ENCODE results near the gene ZDHHC5.
A peak's percentile ranks its signal among the peaks of the same experiment; 100 is the strongest.

The ZDHHC5 gene

DNA sequence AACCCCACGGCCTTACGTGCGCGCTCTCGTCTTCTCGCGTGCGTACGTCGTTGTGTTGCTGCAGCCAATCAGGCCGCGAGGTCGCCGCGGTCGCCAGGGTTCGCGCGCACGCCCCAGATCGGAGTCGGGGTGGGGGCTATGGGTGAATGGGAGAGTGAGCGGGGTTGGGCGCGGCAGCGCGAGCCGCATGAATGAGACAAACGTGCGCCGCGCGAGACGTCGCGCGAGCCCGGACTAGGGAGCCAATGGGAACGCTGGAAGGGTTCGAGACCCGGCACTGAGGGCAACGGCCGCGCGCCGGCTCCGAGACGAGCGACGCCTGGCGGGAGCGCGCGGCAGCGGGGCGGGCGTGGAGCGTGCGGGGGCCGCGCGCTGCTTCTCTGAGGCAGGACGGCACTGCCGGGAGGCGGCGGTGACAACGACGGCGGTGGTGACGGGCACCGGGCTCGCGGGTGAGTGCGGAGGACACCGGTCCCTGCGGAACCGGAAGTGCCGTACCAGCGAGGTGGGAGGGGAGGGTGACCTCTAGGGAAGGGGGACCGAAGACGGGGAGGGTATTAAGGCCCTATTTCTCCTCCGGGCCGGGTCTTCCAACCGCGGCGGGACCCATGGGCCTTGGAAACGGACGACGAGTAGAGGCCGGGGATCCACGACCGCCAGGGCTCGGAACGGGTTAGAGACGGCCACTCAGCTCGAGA, at the start of gene ZDHHC5 (continued):
- TF ChIP-seq FEZF1 (tag by site-specific recombination; IDR thresholded peaks at IDR 0.05) (no peak), YY2 (tag by site-specific recombination; IDR thresholded peaks at IDR 0.05) (no peak), ZNF175 (tag by site-specific recombination; IDR thresholded peaks at IDR 0.05) (no peak), GLIS1 (tag by site-specific recombination; IDR thresholded peaks at IDR 0.05) (0 out of 2 replicates have a peak, but pooled peaks have one; percentile 2), ZNF626 (tag by site-specific recombination; IDR thresholded peaks at IDR 0.05) (no peak), ZNF837 (tag by site-specific recombination; IDR thresholded peaks at IDR 0.05) (no peak), HOXD13 (CRISPR knock-in tag; IDR thresholded peaks at IDR 0.05; ENCODE audit: borderline replicate concordance) (no peak), OVOL3 (tag by site-specific recombination; IDR thresholded peaks at IDR 0.05) (no peak), ZNF571 (tag by site-specific recombination; IDR thresholded peaks at IDR 0.05) (no peak), ZBTB49 (tag by site-specific recombination; IDR thresholded peaks at IDR 0.05; ENCODE audit: low read depth) (no peak), ZNF394 (tag by site-specific recombination; IDR thresholded peaks at IDR 0.05; ENCODE audit: borderline replicate concordance) (no peak), ZNF354C (tag by site-specific recombination; IDR thresholded peaks at IDR 0.05; ENCODE audit: borderline replicate concordance, low read depth) (no peak), PRDM1 (tag by site-specific recombination; IDR thresholded peaks at IDR 0.05) (no peak), SP3 (tag by site-specific recombination; IDR thresholded peaks at IDR 0.05) (peak; percentile 23; the same call in 1 of the 2 replicates), ZNF132 (tag by site-specific recombination; IDR thresholded peaks at IDR 0.05; ENCODE audit: borderline replicate concordance) (no peak)
- TF ChIP-seq, protein P1, sequence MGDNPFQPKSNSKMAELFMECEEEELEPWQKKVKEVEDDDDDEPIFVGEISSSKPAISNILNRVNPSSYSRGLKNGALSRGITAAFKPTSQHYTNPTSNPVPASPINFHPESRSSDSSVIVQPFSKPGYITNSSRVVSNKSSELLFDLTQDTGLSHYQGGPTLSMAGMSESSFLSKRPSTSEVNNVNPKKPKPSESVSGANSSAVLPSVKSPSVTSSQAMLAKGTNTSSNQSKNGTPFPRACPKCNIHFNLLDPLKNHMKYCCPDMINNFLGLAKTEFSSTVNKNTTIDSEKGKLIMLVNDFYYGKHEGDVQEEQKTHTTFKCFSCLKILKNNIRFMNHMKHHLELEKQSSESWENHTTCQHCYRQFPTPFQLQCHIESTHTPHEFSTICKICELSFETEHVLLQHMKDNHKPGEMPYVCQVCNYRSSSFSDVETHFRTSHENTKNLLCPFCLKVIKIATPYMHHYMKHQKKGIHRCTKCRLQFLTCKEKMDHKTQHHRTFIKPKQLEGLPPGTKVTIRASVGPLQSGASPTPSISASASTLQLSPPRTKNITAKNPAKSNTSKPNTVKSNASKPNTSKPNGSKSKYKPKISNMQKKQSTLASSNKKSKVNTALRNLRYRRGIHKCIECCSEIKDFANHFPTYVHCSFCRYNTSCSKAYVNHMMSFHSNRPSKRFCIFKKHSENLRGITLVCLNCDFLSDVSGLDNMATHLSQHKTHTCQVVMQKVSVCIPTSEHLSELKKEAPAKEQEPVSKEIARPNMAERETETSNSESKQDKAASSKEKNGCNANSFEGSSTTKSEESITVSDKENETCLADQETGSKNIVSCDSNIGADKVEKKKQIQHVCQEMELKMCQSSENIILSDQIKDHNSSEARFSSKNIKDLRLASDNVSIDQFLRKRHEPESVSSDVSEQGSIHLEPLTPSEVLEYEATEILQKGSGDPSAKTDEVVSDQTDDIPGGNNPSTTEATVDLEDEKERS (tag by site-specific recombination; IDR thresholded peaks at IDR 0.05): no peak
- TF ChIP-seq, protein P2, sequence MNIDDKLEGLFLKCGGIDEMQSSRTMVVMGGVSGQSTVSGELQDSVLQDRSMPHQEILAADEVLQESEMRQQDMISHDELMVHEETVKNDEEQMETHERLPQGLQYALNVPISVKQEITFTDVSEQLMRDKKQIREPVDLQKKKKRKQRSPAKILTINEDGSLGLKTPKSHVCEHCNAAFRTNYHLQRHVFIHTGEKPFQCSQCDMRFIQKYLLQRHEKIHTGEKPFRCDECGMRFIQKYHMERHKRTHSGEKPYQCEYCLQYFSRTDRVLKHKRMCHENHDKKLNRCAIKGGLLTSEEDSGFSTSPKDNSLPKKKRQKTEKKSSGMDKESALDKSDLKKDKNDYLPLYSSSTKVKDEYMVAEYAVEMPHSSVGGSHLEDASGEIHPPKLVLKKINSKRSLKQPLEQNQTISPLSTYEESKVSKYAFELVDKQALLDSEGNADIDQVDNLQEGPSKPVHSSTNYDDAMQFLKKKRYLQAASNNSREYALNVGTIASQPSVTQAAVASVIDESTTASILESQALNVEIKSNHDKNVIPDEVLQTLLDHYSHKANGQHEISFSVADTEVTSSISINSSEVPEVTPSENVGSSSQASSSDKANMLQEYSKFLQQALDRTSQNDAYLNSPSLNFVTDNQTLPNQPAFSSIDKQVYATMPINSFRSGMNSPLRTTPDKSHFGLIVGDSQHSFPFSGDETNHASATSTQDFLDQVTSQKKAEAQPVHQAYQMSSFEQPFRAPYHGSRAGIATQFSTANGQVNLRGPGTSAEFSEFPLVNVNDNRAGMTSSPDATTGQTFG (tag by site-specific recombination; IDR thresholded peaks at IDR 0.05; ENCODE audit: borderline replicate concordance): no peak
- TF ChIP-seq, protein P3, sequence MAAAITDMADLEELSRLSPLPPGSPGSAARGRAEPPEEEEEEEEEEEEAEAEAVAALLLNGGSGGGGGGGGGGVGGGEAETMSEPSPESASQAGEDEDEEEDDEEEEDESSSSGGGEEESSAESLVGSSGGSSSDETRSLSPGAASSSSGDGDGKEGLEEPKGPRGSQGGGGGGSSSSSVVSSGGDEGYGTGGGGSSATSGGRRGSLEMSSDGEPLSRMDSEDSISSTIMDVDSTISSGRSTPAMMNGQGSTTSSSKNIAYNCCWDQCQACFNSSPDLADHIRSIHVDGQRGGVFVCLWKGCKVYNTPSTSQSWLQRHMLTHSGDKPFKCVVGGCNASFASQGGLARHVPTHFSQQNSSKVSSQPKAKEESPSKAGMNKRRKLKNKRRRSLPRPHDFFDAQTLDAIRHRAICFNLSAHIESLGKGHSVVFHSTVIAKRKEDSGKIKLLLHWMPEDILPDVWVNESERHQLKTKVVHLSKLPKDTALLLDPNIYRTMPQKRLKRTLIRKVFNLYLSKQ (tag by site-specific recombination; IDR thresholded peaks at IDR 0.05; ENCODE audit: borderline replicate concordance): no peak
- TF ChIP-seq, protein P4, sequence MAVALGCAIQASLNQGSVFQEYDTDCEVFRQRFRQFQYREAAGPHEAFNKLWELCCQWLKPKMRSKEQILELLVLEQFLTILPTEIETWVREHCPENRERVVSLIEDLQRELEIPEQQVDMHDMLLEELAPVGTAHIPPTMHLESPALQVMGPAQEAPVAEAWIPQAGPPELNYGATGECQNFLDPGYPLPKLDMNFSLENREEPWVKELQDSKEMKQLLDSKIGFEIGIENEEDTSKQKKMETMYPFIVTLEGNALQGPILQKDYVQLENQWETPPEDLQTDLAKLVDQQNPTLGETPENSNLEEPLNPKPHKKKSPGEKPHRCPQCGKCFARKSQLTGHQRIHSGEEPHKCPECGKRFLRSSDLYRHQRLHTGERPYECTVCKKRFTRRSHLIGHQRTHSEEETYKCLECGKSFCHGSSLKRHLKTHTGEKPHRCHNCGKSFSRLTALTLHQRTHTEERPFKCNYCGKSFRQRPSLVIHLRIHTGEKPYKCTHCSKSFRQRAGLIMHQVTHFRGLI (tag by site-specific recombination; IDR thresholded peaks at IDR 0.05): peak; percentile 96
- TF ChIP-seq, protein P5, sequence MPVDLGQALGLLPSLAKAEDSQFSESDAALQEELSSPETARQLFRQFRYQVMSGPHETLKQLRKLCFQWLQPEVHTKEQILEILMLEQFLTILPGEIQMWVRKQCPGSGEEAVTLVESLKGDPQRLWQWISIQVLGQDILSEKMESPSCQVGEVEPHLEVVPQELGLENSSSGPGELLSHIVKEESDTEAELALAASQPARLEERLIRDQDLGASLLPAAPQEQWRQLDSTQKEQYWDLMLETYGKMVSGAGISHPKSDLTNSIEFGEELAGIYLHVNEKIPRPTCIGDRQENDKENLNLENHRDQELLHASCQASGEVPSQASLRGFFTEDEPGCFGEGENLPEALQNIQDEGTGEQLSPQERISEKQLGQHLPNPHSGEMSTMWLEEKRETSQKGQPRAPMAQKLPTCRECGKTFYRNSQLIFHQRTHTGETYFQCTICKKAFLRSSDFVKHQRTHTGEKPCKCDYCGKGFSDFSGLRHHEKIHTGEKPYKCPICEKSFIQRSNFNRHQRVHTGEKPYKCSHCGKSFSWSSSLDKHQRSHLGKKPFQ (tag by site-specific recombination; IDR thresholded peaks at IDR 0.05): no peak
- TF ChIP-seq, protein P6, sequence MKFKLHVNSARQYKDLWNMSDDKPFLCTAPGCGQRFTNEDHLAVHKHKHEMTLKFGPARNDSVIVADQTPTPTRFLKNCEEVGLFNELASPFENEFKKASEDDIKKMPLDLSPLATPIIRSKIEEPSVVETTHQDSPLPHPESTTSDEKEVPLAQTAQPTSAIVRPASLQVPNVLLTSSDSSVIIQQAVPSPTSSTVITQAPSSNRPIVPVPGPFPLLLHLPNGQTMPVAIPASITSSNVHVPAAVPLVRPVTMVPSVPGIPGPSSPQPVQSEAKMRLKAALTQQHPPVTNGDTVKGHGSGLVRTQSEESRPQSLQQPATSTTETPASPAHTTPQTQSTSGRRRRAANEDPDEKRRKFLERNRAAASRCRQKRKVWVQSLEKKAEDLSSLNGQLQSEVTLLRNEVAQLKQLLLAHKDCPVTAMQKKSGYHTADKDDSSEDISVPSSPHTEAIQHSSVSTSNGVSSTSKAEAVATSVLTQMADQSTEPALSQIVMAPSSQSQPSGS (tag by site-specific recombination; IDR thresholded peaks at IDR 0.05; ENCODE audit: low read depth): no peak
- TF ChIP-seq, protein P7, sequence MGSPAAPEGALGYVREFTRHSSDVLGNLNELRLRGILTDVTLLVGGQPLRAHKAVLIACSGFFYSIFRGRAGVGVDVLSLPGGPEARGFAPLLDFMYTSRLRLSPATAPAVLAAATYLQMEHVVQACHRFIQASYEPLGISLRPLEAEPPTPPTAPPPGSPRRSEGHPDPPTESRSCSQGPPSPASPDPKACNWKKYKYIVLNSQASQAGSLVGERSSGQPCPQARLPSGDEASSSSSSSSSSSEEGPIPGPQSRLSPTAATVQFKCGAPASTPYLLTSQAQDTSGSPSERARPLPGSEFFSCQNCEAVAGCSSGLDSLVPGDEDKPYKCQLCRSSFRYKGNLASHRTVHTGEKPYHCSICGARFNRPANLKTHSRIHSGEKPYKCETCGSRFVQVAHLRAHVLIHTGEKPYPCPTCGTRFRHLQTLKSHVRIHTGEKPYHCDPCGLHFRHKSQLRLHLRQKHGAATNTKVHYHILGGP (tag by site-specific recombination; IDR thresholded peaks at IDR 0.05): no peak

All from HEK293 (cell line).